Thyroid gland (tissue), 4 donors: ENCODE measurements around the gene CTDP1. TPM values are rescaled to one million over a fixed set of nuclear protein-coding genes. Genes with fewer than 3 reads are reported as not detected.

Experiments used
- DNase-seq, 2 donors: peaks; one replicate each; pipeline ENCODE4 v3.0.0-alpha.2; 2019
- H3K27ac ChIP-seq, 3 donors: fragments of 200-600 bp; sonication (generic); 1 replicate in 2 of 3; 2 replicates in 1 of 3; pipeline ENCODE4 v1.5.1; 2016 to 2019; ENCODE audit warnings: mild to moderate bottlenecking in 1 of 3, moderate library complexity in 1 of 3
- H3K27me3 ChIP-seq: fragments of 200-600 bp; sonication (generic); one replicate; pipeline ENCODE4 v1.5.1; 2019
- H3K36me3 ChIP-seq, 2 donors: fragments of 200-600 bp; sonication (generic); one replicate each; pipeline ENCODE4 v1.5.1; 2016 to 2019
- H3K4me1 ChIP-seq, 2 donors: fragments of 200-600 bp; sonication (generic); one replicate each; pipeline ENCODE4 v1.5.1; 2017 to 2019
- H3K4me3 ChIP-seq, 3 donors: fragments of 200-600 bp; sonication (generic); replicated peaks in 1 of 3; 1 replicate in 2 of 3; 2 replicates in 1 of 3; pipeline ENCODE4 v1.5.1; 2016; ENCODE audit warnings: mild to moderate bottlenecking in 1 of 3
- H3K9me3 ChIP-seq: fragments of 200-600 bp; sonication (generic); one replicate; pipeline ENCODE4 v1.5.1; 2017
- POLR2A ChIP-seq, 2 donors: fragments of 450-650 bp; IDR thresholded peaks; one replicate each; pipeline ENCODE4 v1.6.1; 2017; ENCODE audit warnings: antibody characterized with exemption in 2 of 2, mild to moderate bottlenecking in 2 of 2, moderate library complexity in 1 of 2
- WGBS, 2 donors: methylation state at CpG; one replicate each; pipeline ENCODE4 v1.1.5; 2017; 5-methylcytosine and 5-hydroxymethylcytosine counted together
- intact Hi-C: fragments of 100-400 bp; cut with DNase I; formaldehyde crosslinking; loops from one replicate; pipeline ENCODE4 v1.15.1; 2023
- total RNA-seq, 4 donors: library from RNA; depleted of rRNA; stranded (reverse); fragments of >200 nt; gene quantifications; one replicate each; pipeline ENCODE4 v1.2.3, GENCODE V29; 2016
- TF ChIP-seq, protein P1 (sequence below), 6 experiments: fragments of 200-600 bp in 3 of 6; fragments of 450-650 bp in 3 of 6; sonication (generic) in 3 of 6; IDR thresholded peaks; one replicate each; pipeline ENCODE4 v1.5.1; 2016 to 2019; ENCODE audit warnings: antibody characterized with exemption in 6 of 6, mild to moderate bottlenecking in 2 of 6, inconsistent platforms in 1 of 6, moderate library complexity in 1 of 6

The CTDP1 gene
- total RNA-seq, 4 donors from 2014 or later = 18.5 to 23.6 (median 20.9) TPM

DNA sequence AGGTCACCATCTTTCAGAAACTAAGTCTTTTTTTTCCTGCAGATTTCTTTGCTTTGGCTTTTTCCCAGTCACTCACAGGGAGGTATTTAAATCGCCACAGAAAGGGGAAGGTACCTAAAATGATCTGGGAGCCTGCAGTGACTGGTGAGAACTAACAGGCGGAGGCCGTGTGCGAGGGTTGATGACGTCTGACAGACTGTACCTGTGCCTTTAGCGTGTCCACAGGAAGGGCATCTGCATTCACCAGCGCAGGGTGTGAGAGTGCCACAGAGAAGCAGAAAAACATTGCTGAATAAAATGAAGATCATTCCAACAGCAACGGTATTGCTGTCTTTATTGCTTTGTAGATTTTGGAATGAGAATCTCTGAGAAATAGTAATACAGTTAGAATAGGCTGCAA is 5.7 kb downstream of the CTDP1 start:
- H3K36me3 ChIP-seq = no peaks in the 10 kb centered on the region
- no peak overlapping the region for H3K27ac ChIP-seq
- WGBS, 2 donors = 85 to 87% methylated on average over 8 of the region's 8 CpGs
- DNase-seq = no peak
- intact Hi-C loops = loop anchor here (10.0 kb wide), 1 partner anchor 290 kb away; no protein-coding TSS in a partner anchor
- no peak overlapping the region for H3K4me3 ChIP-seq
- no peaks in the 10 kb centered on the region for H3K27me3 ChIP-seq
- TF ChIP-seq, protein P1, sequence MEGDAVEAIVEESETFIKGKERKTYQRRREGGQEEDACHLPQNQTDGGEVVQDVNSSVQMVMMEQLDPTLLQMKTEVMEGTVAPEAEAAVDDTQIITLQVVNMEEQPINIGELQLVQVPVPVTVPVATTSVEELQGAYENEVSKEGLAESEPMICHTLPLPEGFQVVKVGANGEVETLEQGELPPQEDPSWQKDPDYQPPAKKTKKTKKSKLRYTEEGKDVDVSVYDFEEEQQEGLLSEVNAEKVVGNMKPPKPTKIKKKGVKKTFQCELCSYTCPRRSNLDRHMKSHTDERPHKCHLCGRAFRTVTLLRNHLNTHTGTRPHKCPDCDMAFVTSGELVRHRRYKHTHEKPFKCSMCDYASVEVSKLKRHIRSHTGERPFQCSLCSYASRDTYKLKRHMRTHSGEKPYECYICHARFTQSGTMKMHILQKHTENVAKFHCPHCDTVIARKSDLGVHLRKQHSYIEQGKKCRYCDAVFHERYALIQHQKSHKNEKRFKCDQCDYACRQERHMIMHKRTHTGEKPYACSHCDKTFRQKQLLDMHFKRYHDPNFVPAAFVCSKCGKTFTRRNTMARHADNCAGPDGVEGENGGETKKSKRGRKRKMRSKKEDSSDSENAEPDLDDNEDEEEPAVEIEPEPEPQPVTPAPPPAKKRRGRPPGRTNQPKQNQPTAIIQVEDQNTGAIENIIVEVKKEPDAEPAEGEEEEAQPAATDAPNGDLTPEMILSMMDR (IDR thresholded peaks at IDR 0.05) = no peak
- no peak for TF ChIP-seq POLR2A (IDR thresholded peaks at IDR 0.05)
- H3K9me3 ChIP-seq = no peaks in the 10 kb centered on the region
- peaks cover 14% of the 10 kb centered on the region in 2 donors for H3K4me1 ChIP-seq

GRCh38 chr18:79685971-79686370 is 6.4 kb downstream of the CTDP1 start:
- intact Hi-C loops = loop anchor here (10.0 kb wide), 1 partner anchor 289 kb away; no protein-coding TSS in a partner anchor
- Histone ChIP-seq H3K27me3 (no peaks in the 10 kb centered on the region), H3K4me1 (peaks cover 8% of the 10 kb centered on the region in 2 donors), H3K36me3 (no peaks in the 10 kb centered on the region), H3K9me3 (no peaks in the 10 kb centered on the region), H3K4me3 (no peak overlapping the region), H3K27ac (no peak overlapping the region)
- TF ChIP-seq POLR2A (IDR thresholded peaks at IDR 0.05) = no peak
- TF ChIP-seq, protein P1 (IDR thresholded peaks at IDR 0.05) = no peak
- 80 to 85% methylated on average over 7 of the region's 7 CpGs for WGBS, 2 donors
- DNase-seq = no peak

GRCh38 chr18:79687806-79688205 is 8.2 kb downstream of the CTDP1 start:
- Histone ChIP-seq H3K4me3 (no peak overlapping the region), H3K36me3 (no peaks in the 10 kb centered on the region), H3K9me3 (no peaks in the 10 kb centered on the region), H3K27me3 (no peaks in the 10 kb centered on the region), H3K27ac (no peak overlapping the region), H3K4me1 (no peaks in the 10 kb centered on the region)
- intact Hi-C loops = loop anchor here (10.0 kb wide), 1 partner anchor 287 kb away; no protein-coding TSS in a partner anchor
- no peak for TF ChIP-seq POLR2A (IDR thresholded peaks at IDR 0.05)
- TF ChIP-seq, protein P1 (IDR thresholded peaks at IDR 0.05) = no peak
- WGBS, 2 donors = 78 to 90% methylated on average over 8 to 12 of the region's 12 CpGs
- no peak for DNase-seq

DNA sequence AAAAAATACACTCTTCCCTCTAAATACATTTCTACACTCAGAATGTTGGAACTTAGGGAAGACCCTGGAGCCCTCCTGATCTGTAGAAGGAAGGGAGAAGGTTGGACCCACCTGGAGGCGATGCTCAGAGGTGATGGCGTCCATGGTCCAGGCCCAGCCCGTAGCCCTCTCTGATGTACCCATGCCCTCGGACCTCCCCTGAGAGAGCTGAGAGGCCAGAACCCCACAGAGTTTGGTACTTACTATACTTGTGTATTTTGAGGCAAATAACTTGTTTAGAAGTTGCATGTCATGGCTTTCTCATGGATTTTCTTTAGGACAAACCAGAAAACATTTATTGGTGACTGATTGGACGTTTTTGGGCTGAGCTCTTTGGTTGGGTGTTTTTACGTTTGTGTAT is 10.5 kb downstream of the CTDP1 start:
- no peak for DNase-seq
- no peaks in the 10 kb centered on the region for H3K36me3 ChIP-seq
- no peaks in the 10 kb centered on the region for H3K9me3 ChIP-seq
- intact Hi-C loops = no loop called here
- WGBS, 2 donors = 87 to 92% methylated on average over 6 of the region's 6 CpGs
- no peak overlapping the region for H3K4me3 ChIP-seq
- H3K4me1 ChIP-seq = no peaks in the 10 kb centered on the region
- no peak overlapping the region for H3K27ac ChIP-seq
- H3K27me3 ChIP-seq = no peaks in the 10 kb centered on the region
- no peak for TF ChIP-seq POLR2A (IDR thresholded peaks at IDR 0.05)
- TF ChIP-seq, protein P1 (IDR thresholded peaks at IDR 0.05) = no peak

- no peaks in the 10 kb centered on the region for H3K27me3 ChIP-seq
- no peak for DNase-seq
- no peak overlapping the region for H3K4me3 ChIP-seq
- 88% methylated on average over 27 to 29 of the region's 33 CpGs for WGBS, 2 donors
- H3K4me1 ChIP-seq = no peaks in the 10 kb centered on the region
- H3K36me3 ChIP-seq = peaks cover 4 to 7% of the 10 kb centered on the region in 2 donors
- no peak overlapping the region for H3K27ac ChIP-seq
- intact Hi-C loops = no loop called here
- TF ChIP-seq, protein P1 (IDR thresholded peaks at IDR 0.05) = no peak
- no peak for TF ChIP-seq POLR2A (IDR thresholded peaks at IDR 0.05)
- H3K9me3 ChIP-seq = no peaks in the 10 kb centered on the region
Measured at GRCh38 chr18:79690586-79691482, 11.2 kb downstream of the CTDP1 start.
